ENCODE measurements around the gene MON2. TPM values are rescaled to one million over a fixed set of nuclear protein-coding genes. Genes with fewer than 3 reads are reported as not detected.

MON2 gene
- total and polyA plus RNA-seq, 8 donors, result 3.1 to 191 (median 55.3) TPM

DNA sequence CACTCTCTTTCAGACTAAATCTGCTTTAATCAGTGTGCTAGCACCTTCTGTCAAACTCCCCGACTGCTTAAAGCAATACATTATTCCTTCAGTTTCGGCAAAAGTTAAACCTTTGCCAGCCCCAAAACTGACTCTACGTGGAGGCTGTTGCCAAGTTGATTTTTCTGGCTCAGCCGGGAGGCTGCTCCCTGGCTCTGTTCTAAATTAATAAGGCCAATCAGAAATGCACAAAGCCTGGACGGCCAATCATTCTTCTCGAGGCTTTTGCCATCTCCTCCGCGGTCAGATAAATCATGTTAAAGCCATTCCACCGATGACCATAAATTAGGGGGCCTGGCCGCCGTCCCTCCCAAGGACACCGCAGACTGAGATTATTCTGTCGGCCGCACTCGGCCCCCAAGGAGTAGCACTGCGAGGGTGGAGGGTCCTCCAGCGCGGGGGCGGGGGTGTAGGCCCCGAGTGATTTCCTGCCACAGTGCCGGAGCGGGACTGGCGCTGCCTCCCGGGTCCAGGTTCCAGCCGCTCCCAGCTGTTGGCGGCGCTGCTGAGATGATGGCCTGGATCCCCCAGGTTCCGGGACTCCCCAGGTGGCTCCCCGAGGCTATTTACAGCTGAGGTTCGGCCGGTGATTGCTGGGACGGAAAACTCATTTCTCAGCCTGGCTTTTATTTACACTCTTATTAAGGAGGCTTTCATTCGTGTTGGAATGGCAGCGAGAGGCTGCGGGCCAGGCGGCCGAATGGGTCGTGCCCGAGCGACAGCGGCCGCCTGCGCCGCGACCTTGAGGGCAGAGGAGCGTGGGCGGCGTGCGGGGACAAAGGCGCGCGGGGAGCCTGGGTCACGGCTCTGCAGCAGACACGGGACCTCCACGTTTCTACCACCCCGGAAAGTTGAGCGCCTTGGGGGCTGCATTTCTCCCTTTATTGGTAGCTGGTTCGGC lies 165.1 kb downstream of the MON2 start:
- TF ChIP-seq POLR2A (IDR thresholded peaks at IDR 0.05) (no peak), POLR2AphosphoS5 (IDR thresholded peaks at IDR 0.05) (peak in 1 of 3 donors; percentile 6)
- TF ChIP-seq, protein P1, sequence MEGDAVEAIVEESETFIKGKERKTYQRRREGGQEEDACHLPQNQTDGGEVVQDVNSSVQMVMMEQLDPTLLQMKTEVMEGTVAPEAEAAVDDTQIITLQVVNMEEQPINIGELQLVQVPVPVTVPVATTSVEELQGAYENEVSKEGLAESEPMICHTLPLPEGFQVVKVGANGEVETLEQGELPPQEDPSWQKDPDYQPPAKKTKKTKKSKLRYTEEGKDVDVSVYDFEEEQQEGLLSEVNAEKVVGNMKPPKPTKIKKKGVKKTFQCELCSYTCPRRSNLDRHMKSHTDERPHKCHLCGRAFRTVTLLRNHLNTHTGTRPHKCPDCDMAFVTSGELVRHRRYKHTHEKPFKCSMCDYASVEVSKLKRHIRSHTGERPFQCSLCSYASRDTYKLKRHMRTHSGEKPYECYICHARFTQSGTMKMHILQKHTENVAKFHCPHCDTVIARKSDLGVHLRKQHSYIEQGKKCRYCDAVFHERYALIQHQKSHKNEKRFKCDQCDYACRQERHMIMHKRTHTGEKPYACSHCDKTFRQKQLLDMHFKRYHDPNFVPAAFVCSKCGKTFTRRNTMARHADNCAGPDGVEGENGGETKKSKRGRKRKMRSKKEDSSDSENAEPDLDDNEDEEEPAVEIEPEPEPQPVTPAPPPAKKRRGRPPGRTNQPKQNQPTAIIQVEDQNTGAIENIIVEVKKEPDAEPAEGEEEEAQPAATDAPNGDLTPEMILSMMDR (IDR thresholded peaks at IDR 0.05), result peak in 1 of 7 experiments; percentile 21
- DNase-seq, result peak; percentile 43 to 83
- Histone ChIP-seq H3K4me1 (peaks cover 10 to 22% (median 17%) of the 10 kb centered on the region in 4 donors), H3K4me3 (peak overlapping the region; percentile 52 to 59 (median 54)), H3K27ac (peak overlapping the region; percentile 23 to 79 (median 61)), H3K36me3 (no peaks in the 10 kb centered on the region), H3K27me3 (peaks cover 0 to 6% (median 0%) of the 10 kb centered on the region in 3 donors), H3K9me3 (no peaks in the 10 kb centered on the region)
- intact Hi-C loops (cut with DNase I; ENCODE audit: low total_unique reads), result no loop called here
- 3 to 6% (median 4%) methylated on average over 46 to 58 of the region's 58 CpGs for WGBS, 5 donors

DNA sequence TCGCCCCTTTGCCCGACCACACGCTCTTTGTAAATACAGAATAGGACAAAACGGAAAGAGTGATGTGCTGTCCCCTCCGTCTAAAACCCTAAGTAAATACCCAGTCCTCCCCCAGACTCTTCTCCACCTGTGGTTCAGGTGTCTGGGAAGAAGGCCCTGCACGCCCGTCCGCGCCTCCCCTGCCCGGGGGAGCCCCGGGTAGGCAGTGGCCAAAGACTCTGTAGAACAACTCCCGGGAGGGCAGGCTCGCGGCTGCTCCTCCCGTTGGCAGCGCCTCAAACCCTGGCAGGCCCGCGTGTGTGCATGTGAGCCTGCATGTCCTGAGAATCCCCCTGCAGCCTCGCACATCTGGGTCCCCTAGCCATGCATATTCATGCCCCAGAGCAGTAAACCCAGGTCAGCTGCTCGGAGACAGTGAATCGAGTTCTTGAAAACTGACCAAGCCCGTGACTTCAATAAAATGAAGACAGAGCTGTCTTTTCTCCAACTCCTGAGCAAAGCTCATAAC lies 165.8 kb downstream of the MON2 start:
- H3K36me3 ChIP-seq, result no peaks in the 10 kb centered on the region
- peak in 1 of 2 donors; percentile 63 for DNase-seq
- 4 to 9% (median 5%) methylated on average over 19 to 22 of the region's 22 CpGs for WGBS, 5 donors
- peaks cover 0 to 6% (median 0%) of the 10 kb centered on the region in 3 donors for H3K27me3 ChIP-seq
- H3K27ac ChIP-seq, result peak overlapping the region in 4 of 5 donors; percentile 56 to 79 (median 66)
- no peak for TF ChIP-seq POLR2A (IDR thresholded peaks at IDR 0.05)
- TF ChIP-seq, protein P1 (IDR thresholded peaks at IDR 0.05), result no peak
- no peak for TF ChIP-seq POLR2AphosphoS5 (IDR thresholded peaks at IDR 0.05)
- TF ChIP-seq EP300 (IDR thresholded peaks at IDR 0.05), result no peak
- H3K9me3 ChIP-seq, result no peaks in the 10 kb centered on the region
- H3K4me3 ChIP-seq, result peak overlapping the region; percentile 52 to 59 (median 54)
- peaks cover 10 to 22% (median 17%) of the 10 kb centered on the region in 4 donors for H3K4me1 ChIP-seq
- intact Hi-C loops (cut with DNase I; ENCODE audit: low total_unique reads), result no loop called here

DNA sequence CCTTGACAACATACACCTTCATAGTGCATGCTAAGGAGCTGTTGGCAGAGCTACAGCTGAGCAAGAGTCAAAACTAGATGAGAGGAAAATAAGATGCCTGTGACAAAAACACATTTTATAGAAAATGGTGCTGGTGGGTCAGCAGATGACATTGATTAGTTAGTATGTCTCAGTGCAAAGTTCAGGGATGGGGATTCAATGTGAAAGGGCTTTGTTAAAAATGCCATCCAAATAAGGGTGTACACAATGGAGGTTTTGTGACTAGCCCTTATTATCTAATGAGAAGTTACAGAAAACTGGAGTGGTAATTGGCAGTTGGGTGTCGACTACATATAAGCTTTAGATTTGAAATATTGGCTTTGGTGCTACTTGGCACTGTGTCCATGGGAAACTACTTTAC lies 169.0 kb downstream of the MON2 start:
- Histone ChIP-seq H3K36me3 (no peaks in the 10 kb centered on the region), H3K4me1 (peaks cover 11 to 25% (median 22%) of the 10 kb centered on the region in 4 donors), H3K9me3 (no peaks in the 10 kb centered on the region), H3K27me3 (peaks cover 0 to 6% (median 0%) of the 10 kb centered on the region in 3 donors), H3K27ac (no peak overlapping the region), H3K4me3 (no peak overlapping the region)
- intact Hi-C loops (cut with DNase I; ENCODE audit: low total_unique reads), result no loop called here
- TF ChIP-seq POLR2A (IDR thresholded peaks at IDR 0.05), result no peak
- no peak for TF ChIP-seq POLR2AphosphoS5 (IDR thresholded peaks at IDR 0.05)
- TF ChIP-seq, protein P1 (IDR thresholded peaks at IDR 0.05), result no peak
- no peak for TF ChIP-seq EP300 (IDR thresholded peaks at IDR 0.05)
- DNase-seq, result no peak
- WGBS, 5 donors, result 62 to 81% (median 73%) methylated on average over 1 of the region's 1 CpG

DNA sequence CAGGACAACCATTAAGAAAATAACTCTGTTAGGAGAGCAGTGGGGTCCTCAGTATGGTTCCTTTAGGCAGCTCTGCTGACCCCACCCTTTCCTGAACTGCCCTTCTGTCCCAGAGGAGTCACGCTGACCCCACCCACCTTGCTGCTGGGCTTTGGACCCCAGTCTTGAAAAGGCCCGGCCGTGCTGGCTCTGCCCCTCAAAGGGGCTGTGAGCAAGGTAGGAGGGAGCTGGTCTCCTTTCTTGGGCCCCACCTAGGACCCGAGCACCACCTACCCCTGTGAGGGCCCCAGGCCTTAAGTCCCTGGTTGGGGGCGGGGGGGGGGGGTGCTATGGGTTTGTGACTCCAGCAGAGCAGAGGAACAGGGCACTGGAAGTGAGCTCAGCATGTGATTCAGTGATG lies 171.1 kb downstream of the MON2 start:
- Histone ChIP-seq H3K4me1 (peaks cover 9 to 16% (median 10%) of the 10 kb centered on the region in 4 donors), H3K27me3 (peaks cover 0 to under 1% (median 0%) of the 10 kb centered on the region in 3 donors), H3K4me3 (no peak overlapping the region), H3K9me3 (no peaks in the 10 kb centered on the region), H3K36me3 (no peaks in the 10 kb centered on the region), H3K27ac (no peak overlapping the region)
- 73 to 84% (median 82%) methylated on average over 5 of the region's 5 CpGs for WGBS, 5 donors
- intact Hi-C loops (cut with DNase I; ENCODE audit: low total_unique reads), result no loop called here
- TF ChIP-seq EP300 (IDR thresholded peaks at IDR 0.05), result no peak
- no peak for DNase-seq

Measured in stomach (tissue), 9 donors.